NT2/D1 (cell line): ENCODE measurements around the gene CTIF.
A peak's percentile ranks its signal among the peaks of the same experiment; 100 is the strongest.
"Not testable (repeated sequence)": the region's sequence is repeated elsewhere in the genome, so short reads cannot be mapped to it uniquely, and the experiment has no call there.

Experiments used
- DNase-seq: peaks from one replicate; pipeline ENCODE4 v3.0.0-alpha.2; 2011; ENCODE audit warnings: low read depth, low spot score
- H3K27me3 ChIP-seq: 2 replicates; pipeline ENCODE4 v1.6.0; 2011; ENCODE audit warnings: mild to moderate bottlenecking; ENCODE audit not compliant: insufficient read length, insufficient read depth
- H3K36me3 ChIP-seq: 2 replicates; pipeline ENCODE4 v1.6.1; 2011; ENCODE audit warnings: mild to moderate bottlenecking, low read length, mixed read lengths; ENCODE audit not compliant: insufficient read depth, insufficient read length
- H3K4me1 ChIP-seq: 2 replicates; pipeline ENCODE4 v1.5.1; 2011; ENCODE audit not compliant: insufficient read depth, insufficient read length
- H3K4me3 ChIP-seq: 2 replicates; pipeline ENCODE4 v1.5.1; 2011; ENCODE audit warnings: low read depth; ENCODE audit not compliant: insufficient read length
- H3K9ac ChIP-seq: 2 replicates; pipeline ENCODE4 v1.6.0; 2011; ENCODE audit warnings: low read depth; ENCODE audit not compliant: insufficient read length
- H3K9me3 ChIP-seq: 2 replicates; pipeline ENCODE4 v1.5.1; 2011; ENCODE audit warnings: mild to moderate bottlenecking, low read length; ENCODE audit not compliant: insufficient read depth
- SUZ12 ChIP-seq: IDR thresholded peaks from 2 replicates; pipeline ENCODE4 v1.6.1; 2011; ENCODE audit not compliant: insufficient read length, insufficient read depth; ENCODE audit errors: extremely low read depth
- YY1 ChIP-seq: IDR thresholded peaks from 2 replicates; pipeline ENCODE4 v1.6.1; 2011; ENCODE audit not compliant: insufficient read length, insufficient read depth
- ZNF274 ChIP-seq: IDR thresholded peaks from 2 replicates; pipeline ENCODE4 v1.6.1; 2011; ENCODE audit warnings: mild to moderate bottlenecking, low read depth, low read length

Gene CTIF

GRCh38 chr18:48644029-48644428 lies 105.2 kb downstream of the CTIF start:
- Histone ChIP-seq H3K4me3 (no peak overlapping the region), H3K4me1 (peaks cover 2% of the 10 kb centered on the region), H3K36me3 (peaks cover 33% of the 10 kb centered on the region), H3K27me3 (no peaks in the 10 kb centered on the region), H3K9me3 (peaks cover 10% of the 10 kb centered on the region; the same call in 1 of the 2 replicates), H3K9ac (no peak overlapping the region)
- TF ChIP-seq SUZ12 (no peak), YY1 (no peak), ZNF274 (no peak)
- no peak for DNase-seq

- TF ChIP-seq YY1, result no peak
- no peak for TF ChIP-seq ZNF274
- no peak for TF ChIP-seq SUZ12
Observed at GRCh38 chr18:48645427-48646002, 106.7 kb downstream of the CTIF start.

GRCh38 chr18:48646976-48647375 lies 108.1 kb downstream of the CTIF start:
- DNase-seq, result no peak
- peaks cover 9% of the 10 kb centered on the region; the same call in 1 of the 2 replicates for H3K9me3 ChIP-seq
- no peak for TF ChIP-seq ZNF274
- no peak for TF ChIP-seq YY1
- no peak for TF ChIP-seq SUZ12
- no peak overlapping the region for H3K9ac ChIP-seq
- peaks cover 3% of the 10 kb centered on the region for H3K4me1 ChIP-seq
- peaks cover 7% of the 10 kb centered on the region for H3K36me3 ChIP-seq
- no peak overlapping the region for H3K4me3 ChIP-seq
- H3K27me3 ChIP-seq, result no peaks in the 10 kb centered on the region

More at GRCh38 chr18:48645427-48646002, 106.7 kb downstream of the CTIF start:
- no peak overlapping the region for H3K4me3 ChIP-seq
- H3K36me3 ChIP-seq, result peaks cover 20% of the 10 kb centered on the region
- H3K9me3 ChIP-seq, result peaks cover 10% of the 10 kb centered on the region; the same call in 1 of the 2 replicates
- H3K4me1 ChIP-seq, result peaks cover 3% of the 10 kb centered on the region
- DNase-seq, result no peak
- H3K9ac ChIP-seq, result no peak overlapping the region
- H3K27me3 ChIP-seq, result no peaks in the 10 kb centered on the region

- Histone ChIP-seq H3K9ac (no peak overlapping the region), H3K9me3 (no peaks in the 10 kb centered on the region), H3K4me3 (no peak overlapping the region), H3K27me3 (no peaks in the 10 kb centered on the region), H3K4me1 (peaks cover 3% of the 10 kb centered on the region), H3K36me3 (peaks cover 5% of the 10 kb centered on the region)
- peak; percentile 42 for DNase-seq
- TF ChIP-seq SUZ12 (no peak), ZNF274 (no peak), YY1 (no peak)
Observed at GRCh38 chr18:48649231-48649630, 110.4 kb downstream of the CTIF start.

- DNase-seq, H3K27me3 ChIP-seq, H3K4me3 ChIP-seq, H3K36me3 ChIP-seq, H3K9ac ChIP-seq, H3K4me1 ChIP-seq: not testable (repeated sequence)
- H3K9me3 ChIP-seq, result peaks cover 20% of the 10 kb centered on the region
Observed at GRCh38 chr18:48654591-48654990, 115.8 kb downstream of the CTIF start.

GRCh38 chr18:48655508-48655907 lies 116.7 kb downstream of the CTIF start:
- no peak for TF ChIP-seq YY1
- TF ChIP-seq SUZ12, result no peak
- no peak for TF ChIP-seq ZNF274
- DNase-seq, result no peak

GRCh38 chr18:48656176-48656575 lies 117.3 kb downstream of the CTIF start:
- no peaks in the 10 kb centered on the region for H3K27me3 ChIP-seq
- no peak overlapping the region for H3K9ac ChIP-seq
- H3K4me3 ChIP-seq, result no peak overlapping the region
- TF ChIP-seq SUZ12 (no peak), ZNF274 (no peak), YY1 (no peak)
- DNase-seq, result no peak
- H3K4me1 ChIP-seq, result no peaks in the 10 kb centered on the region
- peaks cover 21% of the 10 kb centered on the region for H3K9me3 ChIP-seq
- H3K36me3 ChIP-seq, result no peaks in the 10 kb centered on the region

More at GRCh38 chr18:48655508-48655907, 116.7 kb downstream of the CTIF start:
- H3K4me1 ChIP-seq, result no peaks in the 10 kb centered on the region
- no peaks in the 10 kb centered on the region for H3K27me3 ChIP-seq
- peaks cover 21% of the 10 kb centered on the region for H3K9me3 ChIP-seq
- no peak overlapping the region for H3K4me3 ChIP-seq
- H3K9ac ChIP-seq, result no peak overlapping the region
- H3K36me3 ChIP-seq, result no peaks in the 10 kb centered on the region

GRCh38 chr18:48656582-48656981 lies 117.8 kb downstream of the CTIF start:
- DNase-seq, result no peak
- H3K9me3 ChIP-seq, result peaks cover 21% of the 10 kb centered on the region
- H3K4me3 ChIP-seq, result no peak overlapping the region
- no peaks in the 10 kb centered on the region for H3K36me3 ChIP-seq
- no peak overlapping the region for H3K9ac ChIP-seq
- H3K4me1 ChIP-seq, result no peaks in the 10 kb centered on the region
- no peaks in the 10 kb centered on the region for H3K27me3 ChIP-seq
- TF ChIP-seq YY1 (no peak), ZNF274 (no peak), SUZ12 (no peak)
